Fibroblast of skin of left quadriceps (primary cell): ENCODE results near the gene MAPKAPK2.

Experiments used
- DNase-seq, 2 experiments: peaks; one replicate each; pipeline ENCODE4 v3.0.0-alpha.2; 2013; ENCODE audit warnings: low read depth in 2 of 2

The MAPKAPK2 gene

GRCh38 chr1:206661161-206661820 lies 23.4 kb upstream of the MAPKAPK2 start:
- DNase-seq, result no peak

- DNase-seq, result no peak
Observed at GRCh38 chr1:206662396-206663092, 22.2 kb upstream of the MAPKAPK2 start.

GRCh38 chr1:206663362-206663761 lies 21.3 kb upstream of the MAPKAPK2 start:
- DNase-seq, result no peak

- DNase-seq, result peak; percentile 29 to 38
Observed at GRCh38 chr1:206663832-206664652, 20.7 kb upstream of the MAPKAPK2 start.

- DNase-seq, result no peak
Observed at GRCh38 chr1:206664740-206665139, 20.0 kb upstream of the MAPKAPK2 start.

GRCh38 chr1:206666031-206666561 lies 18.6 kb upstream of the MAPKAPK2 start:
- no peak for DNase-seq

- DNase-seq, result no peak
Observed at GRCh38 chr1:206666954-206667665, 17.6 kb upstream of the MAPKAPK2 start.

GRCh38 chr1:206668351-206668750 lies 16.4 kb upstream of the MAPKAPK2 start:
- no peak for DNase-seq

GRCh38 chr1:206668874-206669410 lies 15.8 kb upstream of the MAPKAPK2 start:
- no peak for DNase-seq

- no peak for DNase-seq
Observed at GRCh38 chr1:206672011-206672688, 12.6 kb upstream of the MAPKAPK2 start.

GRCh38 chr1:206672844-206673758 lies 11.6 kb upstream of the MAPKAPK2 start:
- DNase-seq, result no peak

- DNase-seq, result no peak
Observed at GRCh38 chr1:206674236-206674635, 10.5 kb upstream of the MAPKAPK2 start.

- DNase-seq, result peak; percentile 96 to 97
Observed at GRCh38 chr1:206674745-206675175, 9.9 kb upstream of the MAPKAPK2 start.

GRCh38 chr1:206676499-206676898 lies 8.2 kb upstream of the MAPKAPK2 start:
- DNase-seq, result no peak

- no peak for DNase-seq
Observed at GRCh38 chr1:206678490-206678889, 6.2 kb upstream of the MAPKAPK2 start.

- no peak for DNase-seq
Observed at GRCh38 chr1:206679738-206680211, 4.9 kb upstream of the MAPKAPK2 start.

- no peak for DNase-seq
Observed at GRCh38 chr1:206680279-206680678, 4.4 kb upstream of the MAPKAPK2 start.

GRCh38 chr1:206681359-206681758 lies 3.3 kb upstream of the MAPKAPK2 start:
- DNase-seq, result no peak

- no peak for DNase-seq
Observed at GRCh38 chr1:206682111-206682510, 2.6 kb upstream of the MAPKAPK2 start.

- DNase-seq, result no peak
Observed at GRCh38 chr1:206683313-206683712, 1.4 kb upstream of the MAPKAPK2 start.
